GM20431 (cell line): ENCODE measurements around the gene TM4SF20.

Experiments used
- in situ Hi-C: fragments of 300-500 bp; cut with MseI, MboI; formaldehyde crosslinking; loops from one replicate; pipeline ENCODE4 v1.15.0; 2020; ENCODE audit warnings: low sequenced_read_pairs; ENCODE audit not compliant: unreplicated experiment

The TM4SF20 gene

GRCh38 chr2:227324995-227325838, 53.9 kb downstream of the TM4SF20 start, which contains the start of gene MFF:
Gene MFF, plus strand, starts transcription at chr2:227325251. Its CDS starts 5,415 bp downstream, at chr2:227330666.
- in situ Hi-C loops = no loop called here

- in situ Hi-C loops = no loop called here
Measured at GRCh38 chr2:227324642-227324994, 54.5 kb downstream of the TM4SF20 start.

- in situ Hi-C loops = no loop called here
Measured at GRCh38 chr2:227323818-227324217, 55.3 kb downstream of the TM4SF20 start.

- in situ Hi-C loops = no loop called here
Measured at GRCh38 chr2:227322530-227323205, 56.4 kb downstream of the TM4SF20 start.

DNA sequence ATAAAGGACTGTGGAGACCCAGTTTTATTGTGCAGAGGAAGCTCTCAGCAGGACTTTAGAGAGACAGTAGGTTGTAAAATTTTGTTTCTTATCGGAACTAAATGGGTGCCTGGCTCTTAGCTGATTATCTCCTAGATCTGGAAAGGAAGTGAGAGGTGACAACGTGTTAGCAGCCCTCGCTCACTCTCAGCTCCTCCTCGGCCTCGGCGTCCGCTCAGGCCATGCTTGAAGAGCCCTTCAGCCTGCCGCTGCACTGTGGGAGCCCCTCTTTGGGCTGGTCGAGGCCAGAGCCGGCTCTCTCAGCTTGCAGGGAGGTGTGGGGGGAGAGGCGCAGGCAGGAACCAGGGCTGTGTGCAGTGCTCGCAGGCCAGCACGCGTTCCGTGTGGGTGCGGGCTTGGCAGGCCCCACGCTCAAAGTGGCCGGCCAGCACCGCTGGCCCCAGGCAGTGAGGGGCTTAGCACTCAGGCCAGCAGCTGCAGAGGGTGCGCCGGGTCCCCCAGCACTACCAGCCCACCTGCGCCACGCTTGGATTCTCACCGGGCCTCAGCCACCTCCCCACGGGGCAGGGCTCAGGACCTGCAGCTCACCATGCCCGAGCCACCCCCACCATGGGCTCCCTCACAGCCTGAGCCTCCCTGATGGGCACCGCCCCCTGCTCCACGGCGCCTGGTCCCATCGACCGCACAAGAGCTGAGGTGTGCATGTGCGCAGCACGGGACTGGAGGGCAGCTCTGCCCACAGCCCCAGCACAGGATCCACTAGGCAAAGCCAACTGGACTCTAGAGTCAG, 58.6 kb downstream of the TM4SF20 start:
- in situ Hi-C loops = no loop called here

DNA sequence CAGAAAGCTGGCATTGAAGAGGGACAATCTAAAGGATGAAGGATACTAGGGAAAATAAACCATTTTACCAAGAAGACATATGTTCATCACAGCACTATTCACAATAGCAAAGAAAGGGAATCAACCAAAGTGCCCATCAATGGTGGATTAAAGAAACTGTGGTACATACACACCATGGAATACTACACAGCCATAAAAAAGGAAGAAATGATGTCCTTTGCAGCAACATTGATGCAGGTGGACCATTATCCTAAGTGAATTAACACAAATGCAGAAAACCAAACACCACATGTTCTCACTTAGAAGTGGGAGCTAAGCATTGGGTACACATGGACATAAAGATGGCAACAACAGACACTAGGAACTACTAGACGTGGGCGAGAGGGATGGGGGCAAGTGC, 61.3 kb downstream of the TM4SF20 start:
- in situ Hi-C loops = no loop called here

- in situ Hi-C loops = no loop called here
Measured at GRCh38 chr2:227313310-227313709, 65.8 kb downstream of the TM4SF20 start.

DNA sequence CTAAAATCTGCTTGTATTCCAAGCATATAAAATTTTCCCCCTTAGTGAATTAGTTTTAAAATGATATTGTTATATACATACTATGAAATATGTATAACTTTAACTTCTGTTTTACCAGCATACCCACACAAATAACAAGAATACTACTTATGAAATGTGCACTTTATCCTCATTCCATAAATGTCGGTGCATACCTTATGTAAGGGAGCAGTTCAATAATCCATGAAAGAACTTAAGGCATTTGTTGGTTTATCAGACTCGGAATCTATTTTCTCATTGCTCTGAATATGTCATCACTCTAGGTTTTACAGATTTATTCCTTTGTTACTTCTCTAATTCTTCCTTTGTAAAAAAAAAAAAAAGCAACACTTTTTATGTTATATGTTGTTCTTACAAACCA, 66.5 kb downstream of the TM4SF20 start:
- in situ Hi-C loops = no loop called here
